HepG2 (cell line): ENCODE results near the gene TRAF5. TPM values are rescaled to one million over a fixed set of nuclear protein-coding genes. Genes with fewer than 3 reads are reported as not detected.

ENCODE experiments used
- ATAC-seq: fragments of 200-7000 bp; cut with Tn5 transposase; 3 replicates; pipeline ENCODE4 v1.9.1; 2020; ENCODE audit warnings: mild to moderate bottlenecking, moderate library complexity
- BruUV-seq: library from RNA; stranded (reverse); fragments of 400-500 nt; replicated peaks from 2 replicates; lab custom pipeline; 2021; lab: Mats Ljungman, UMichigan
- CTCF ChIA-PET: fragments of 300-600 bp; formaldehyde crosslinking; extraction: SDS; loops from one replicate; lab custom pipeline; 2021; ENCODE audit warnings: low total read pairs, inconsistent platforms, low intra/inter-chr PET ratio; lab: Yijun Ruan, JAX
- POLR2A ChIA-PET: fragments of 350-600 bp; sonication (Branson Sonifier 250); formaldehyde crosslinking; loops from one replicate; lab custom pipeline; 2020; ENCODE audit warnings: antibody characterized with exemption, inconsistent platforms; lab: Yijun Ruan, JAX
- DNase-seq: peaks from one replicate; pipeline ENCODE4 v3.0.0-alpha.2; 2015; ENCODE audit warnings: low spot score
- FAIRE-seq: peaks from 3 replicates; lab custom pipeline; 2011; peaks lifted over from hg19 to GRCh38; lab: Jason Lieb, UNC
- H2AFZ ChIP-seq: one replicate; pipeline ENCODE4 v1.6.1; 2011; ENCODE audit warnings: low read length, inconsistent platforms
- H3K27ac ChIP-seq: fragments of 300-600 bp; 3 replicates; pipeline ENCODE4 v1.8.0; 2011; ENCODE audit warnings: mixed run types, mild to moderate bottlenecking, mixed read lengths, low read length, inconsistent platforms; ENCODE audit not compliant: insufficient read depth; ENCODE audit errors: extremely low read length
- H3K27me3 ChIP-seq, 2 experiments: fragments of 200-600 bp in 1 of 2; 2 replicates in 1 of 2; 3 replicates in 1 of 2; pipeline versions ENCODE4 v1.6.0 to v1.8.0; 2011; ENCODE audit warnings: low read length in 2 of 2, mild to moderate bottlenecking in 2 of 2, moderate library complexity in 2 of 2, inconsistent platforms in 1 of 2; ENCODE audit not compliant: insufficient read depth in 2 of 2, control insufficient read depth in 1 of 2
- H3K36me3 ChIP-seq, 2 experiments: fragments of 200-600 bp in 1 of 2; replicated peaks in 1 of 2; 2 replicates in 1 of 2; 3 replicates in 1 of 2; pipeline versions ENCODE4 v1.5.1 to v1.8.0; 2011; ENCODE audit warnings: low read length in 2 of 2, inconsistent platforms in 1 of 2; ENCODE audit not compliant: insufficient read depth in 2 of 2, control insufficient read depth in 1 of 2
- H3K4me1 ChIP-seq: 2 replicates; pipeline ENCODE4 v1.5.1; 2012; ENCODE audit warnings: low read length, inconsistent platforms; ENCODE audit not compliant: insufficient read depth
- H3K4me2 ChIP-seq: 2 replicates; pipeline ENCODE4 v1.6.0; 2011; ENCODE audit warnings: low read depth, low read length, inconsistent platforms
- H3K4me3 ChIP-seq, 3 experiments: fragments of 200-600 bp in 1 of 3; sonication (generic), shearing (Covaris generic) in 1 of 3; replicated peaks in 1 of 3; 2 replicates each; pipeline ENCODE4 v1.5.1; 2011 to 2016; ENCODE audit warnings: low read length in 3 of 3, inconsistent platforms in 2 of 3, low read depth in 2 of 3, mild to moderate bottlenecking in 2 of 3, control low read depth in 1 of 3, mixed read lengths in 1 of 3; ENCODE audit not compliant: insufficient read depth in 1 of 3
- H3K79me2 ChIP-seq: one replicate; pipeline ENCODE4 v1.6.1; 2011; ENCODE audit warnings: low read length, inconsistent platforms; ENCODE audit not compliant: insufficient read depth
- H3K9ac ChIP-seq: 2 replicates; pipeline ENCODE4 v1.6.0; 2011; ENCODE audit warnings: mild to moderate bottlenecking, low read depth, low read length, inconsistent platforms; ENCODE audit not compliant: insufficient read depth
- H3K9me3 ChIP-seq: 2 replicates; pipeline ENCODE4 v1.5.1; 2012; ENCODE audit warnings: mild to moderate bottlenecking, low read length
- H4K20me1 ChIP-seq: 2 replicates; pipeline ENCODE4 v1.6.0; 2011; ENCODE audit warnings: inconsistent platforms, mild to moderate bottlenecking, low read length, moderate library complexity; ENCODE audit not compliant: insufficient read depth
- CREM ChIP-seq, 2 experiments: sonication (generic) in 1 of 2; formaldehyde crosslinking in 1 of 2; IDR thresholded peaks; 2 replicates each; pipeline versions ENCODE4 v1.4.0 to v1.6.1; 2016 to 2020; ENCODE audit warnings: antibody characterized with exemption in 1 of 2, mild to moderate bottlenecking in 1 of 2, missing genetic modification reagents in 1 of 2
- EEA1 ChIP-seq: sonication (generic); formaldehyde crosslinking; IDR thresholded peaks from 2 replicates; pipeline ENCODE4 v1.5.1; 2020; ENCODE audit warnings: mild to moderate bottlenecking, missing genetic modification reagents, borderline replicate concordance
- MZF1 ChIP-seq: sonication (generic); formaldehyde crosslinking; IDR thresholded peaks from 2 replicates; pipeline ENCODE4 v1.8.1; 2023; ENCODE audit warnings: mild to moderate bottlenecking, missing genetic modification reagents, borderline replicate concordance
- NFYB ChIP-seq: sonication (generic); formaldehyde crosslinking; IDR thresholded peaks from 2 replicates; pipeline ENCODE4 v1.4.0; 2020; ENCODE audit warnings: missing genetic modification reagents
- PLRG1 ChIP-seq: fragments of 450-650 bp; conservative IDR thresholded peaks from 2 replicates; pipeline ENCODE4 v1.6.1; 2016
- SP1 ChIP-seq, 2 experiments: fragments of 450-650 bp in 1 of 2; sonication (generic) in 1 of 2; formaldehyde crosslinking in 1 of 2; IDR thresholded peaks; 2 replicates each; pipeline versions ENCODE4 v1.4.0 to v1.6.1; 2016 to 2020; ENCODE audit warnings: missing genetic modification reagents in 1 of 2
- SP5 ChIP-seq: IDR thresholded peaks from 2 replicates; pipeline ENCODE4 v1.6.1; 2016; ENCODE audit warnings: low read depth, borderline replicate concordance
- TBL1XR1 ChIP-seq: fragments of 150-350 bp; IDR thresholded peaks from 2 replicates; pipeline ENCODE4 v1.6.1; 2014; ENCODE audit warnings: borderline replicate concordance, low read length; ENCODE audit not compliant: partially characterized antibody
- THAP8 ChIP-seq: sonication (generic); formaldehyde crosslinking; IDR thresholded peaks from 2 replicates; pipeline ENCODE4 v1.5.1; 2020; ENCODE audit warnings: missing genetic modification reagents, mild to moderate bottlenecking, borderline replicate concordance
- ZGPAT ChIP-seq: IDR thresholded peaks from 2 replicates; pipeline ENCODE4 v1.6.1; 2016; ENCODE audit warnings: mild to moderate bottlenecking
- ZKSCAN1 ChIP-seq: fragments of 150-350 bp; IDR thresholded peaks from 2 replicates; pipeline ENCODE4 v1.6.1; 2014; ENCODE audit warnings: low read length
- ZKSCAN5 ChIP-seq: sonication (generic); formaldehyde crosslinking; IDR thresholded peaks from 2 replicates; pipeline ENCODE4 v1.5.1; 2020; ENCODE audit warnings: mild to moderate bottlenecking, missing genetic modification reagents
- ZNF124 ChIP-seq: sonication (generic); formaldehyde crosslinking; IDR thresholded peaks from 2 replicates; pipeline ENCODE4 v1.4.0; 2020; ENCODE audit warnings: missing genetic modification reagents
- ZNF251 ChIP-seq: sonication (generic); formaldehyde crosslinking; IDR thresholded peaks from 2 replicates; pipeline ENCODE4 v1.9.0; 2021; ENCODE audit warnings: mild to moderate bottlenecking, missing genetic modification reagents
- ZNF326 ChIP-seq: sonication (generic); formaldehyde crosslinking; IDR thresholded peaks from 2 replicates; pipeline ENCODE4 v1.4.0; 2020; ENCODE audit warnings: missing genetic modification reagents, borderline replicate concordance
- ZNF556 ChIP-seq: sonication (generic); formaldehyde crosslinking; IDR thresholded peaks from 2 replicates; pipeline ENCODE4 v1.4.0; 2020; ENCODE audit warnings: mild to moderate bottlenecking, missing genetic modification reagents, borderline replicate concordance
- ZNF83 ChIP-seq: sonication (generic); formaldehyde crosslinking; IDR thresholded peaks from 2 replicates; pipeline ENCODE4 v1.4.0; 2020; ENCODE audit warnings: missing genetic modification reagents, mild to moderate bottlenecking, borderline replicate concordance
- ZUFSP ChIP-seq: sonication (generic); formaldehyde crosslinking; IDR thresholded peaks from 2 replicates; pipeline ENCODE4 v1.9.0; 2021; ENCODE audit warnings: missing genetic modification reagents, mild to moderate bottlenecking, borderline replicate concordance
- WGBS: methylation state at CpG from one replicate; pipeline ENCODE4 v1.1.6; 2017; ENCODE audit warnings: low lambda C conversion rate; 5-methylcytosine and 5-hydroxymethylcytosine counted together
- in situ Hi-C: cut with HindIII; loops from 2 replicates; pipeline ENCODE4 v1.10.0; 2017; ENCODE audit warnings: low pct_unique_long_range_greater_than_20kb; ENCODE audit not compliant: extremely low pct_ligation_motif_present
- intact Hi-C: fragments of 100-400 bp; cut with micrococcal nuclease; formaldehyde crosslinking; loops from one replicate; pipeline ENCODE4 v1.10.0; 2022; ENCODE audit not compliant: unreplicated experiment
- polyA plus RNA-seq, 8 experiments: library from polyadenylated mRNA; depleted of rRNA in 3 of 8; stranded (reverse) in 7 of 8; unstranded in 1 of 8; fragments of >200 nt; fragmentation: Illumina TruSeq in 4 of 8; extraction: Trizol in 4 of 8; gene quantifications; 2 replicates each; pipeline versions ENCODE4 v1.2.1 to v1.2.3, GENCODE V29; 2011 to 2016; ENCODE audit warnings: low read depth in 4 of 8, missing spikeins in 1 of 8, mixed read lengths in 1 of 8; ENCODE audit not compliant: insufficient read depth in 1 of 8
- total RNA-seq, 5 experiments: library from RNA; depleted of rRNA; stranded (reverse); fragments of >200 nt; fragmentation: Illumina TruSeq; extraction: Trizol; gene quantifications; 2 replicates each; pipeline ENCODE4 v1.2.3, GENCODE V29; 2016; ENCODE audit warnings: low read depth in 1 of 5
- TF ChIP-seq, protein P1 (sequence below): conservative IDR thresholded peaks from 2 replicates; pipeline ENCODE4 v1.6.1; 2018; ENCODE audit warnings: missing genetic modification reagents

TRAF5 gene
- total and polyA plus RNA-seq, 2 of the 13 experiments (the other 11 are each of a cell fraction or from before 2014, with no cell fraction given): 0.27 to 1.6 TPM

- FAIRE-seq: no peak
- H3K4me3 ChIP-seq: no peak overlapping the region
These were observed 49.3 kb downstream of the TRAF5 start for GRCh38 chr1:211375949-211376348.

More at GRCh38 chr1:211375949-211376348, 49.3 kb downstream of the TRAF5 start:
- H3K79me2 ChIP-seq: no peaks in the 10 kb centered on the region
- DNase-seq (no peak), ATAC-seq (no peak)
- no peaks in the 10 kb centered on the region for H4K20me1 ChIP-seq
- in situ Hi-C loops: no loop called here
- ChIA-PET CTCF (no interaction called here), POLR2A (no interaction called here)
- BruUV-seq: no TSS peak
- H3K27ac ChIP-seq: no peak overlapping the region
- TF ChIP-seq ZNF326 (CRISPR knock-in tag) (no peak), NFYB (no peak), ZGPAT (CRISPR knock-in tag) (no peak), SP5 (CRISPR knock-in tag) (no peak), ZNF556 (CRISPR knock-in tag) (no peak), ZUFSP (CRISPR knock-in tag) (no peak), ZKSCAN1 (no peak), TBL1XR1 (no peak), ZNF83 (CRISPR knock-in tag) (no peak), THAP8 (no peak), EEA1 (CRISPR knock-in tag) (no peak), SP1 (IDR thresholded peaks at IDR 0.05) (no peak), SP1 (CRISPR knock-in tag; IDR thresholded peaks at IDR 0.05) (no peak), MZF1 (no peak), ZNF124 (no peak), PLRG1 (no peak), CREM (IDR thresholded peaks at IDR 0.05) (no peak), CREM (CRISPR knock-in tag; IDR thresholded peaks at IDR 0.05) (no peak), ZKSCAN5 (CRISPR knock-in tag) (no peak), ZNF251 (CRISPR knock-in tag) (no peak)
- TF ChIP-seq, protein P1, sequence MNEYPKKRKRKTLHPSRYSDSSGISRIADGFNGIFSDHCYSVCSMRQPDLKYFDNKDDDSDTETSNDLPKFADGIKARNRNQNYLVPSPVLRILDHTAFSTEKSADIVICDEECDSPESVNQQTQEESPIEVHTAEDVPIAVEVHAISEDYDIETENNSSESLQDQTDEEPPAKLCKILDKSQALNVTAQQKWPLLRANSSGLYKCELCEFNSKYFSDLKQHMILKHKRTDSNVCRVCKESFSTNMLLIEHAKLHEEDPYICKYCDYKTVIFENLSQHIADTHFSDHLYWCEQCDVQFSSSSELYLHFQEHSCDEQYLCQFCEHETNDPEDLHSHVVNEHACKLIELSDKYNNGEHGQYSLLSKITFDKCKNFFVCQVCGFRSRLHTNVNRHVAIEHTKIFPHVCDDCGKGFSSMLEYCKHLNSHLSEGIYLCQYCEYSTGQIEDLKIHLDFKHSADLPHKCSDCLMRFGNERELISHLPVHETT (CRISPR knock-in tag): no peak
- no peaks in the 10 kb centered on the region for H3K27me3 ChIP-seq
- H3K9ac ChIP-seq: no peak overlapping the region
- no peaks in the 10 kb centered on the region for H3K36me3 ChIP-seq
- no peak overlapping the region for H2AFZ ChIP-seq
- intact Hi-C loops: loop anchor here (5.0 kb wide), 1 partner anchor 49 kb away; the partner anchor contains the start of gene TRAF5
- H3K4me1 ChIP-seq: peaks cover 25% of the 10 kb centered on the region
- H3K9me3 ChIP-seq: no peaks in the 10 kb centered on the region
- 73% methylated on average over 2 of the region's 2 CpGs for WGBS
- no peak overlapping the region for H3K4me2 ChIP-seq
